ENCODE measurements around the gene MYH4. TPM values are rescaled to one million over a fixed set of nuclear protein-coding genes. Genes with fewer than 3 reads are reported as not detected.

MYH4 gene
- total RNA-seq, 1 experiment from 2014 or later = not detected

DNA sequence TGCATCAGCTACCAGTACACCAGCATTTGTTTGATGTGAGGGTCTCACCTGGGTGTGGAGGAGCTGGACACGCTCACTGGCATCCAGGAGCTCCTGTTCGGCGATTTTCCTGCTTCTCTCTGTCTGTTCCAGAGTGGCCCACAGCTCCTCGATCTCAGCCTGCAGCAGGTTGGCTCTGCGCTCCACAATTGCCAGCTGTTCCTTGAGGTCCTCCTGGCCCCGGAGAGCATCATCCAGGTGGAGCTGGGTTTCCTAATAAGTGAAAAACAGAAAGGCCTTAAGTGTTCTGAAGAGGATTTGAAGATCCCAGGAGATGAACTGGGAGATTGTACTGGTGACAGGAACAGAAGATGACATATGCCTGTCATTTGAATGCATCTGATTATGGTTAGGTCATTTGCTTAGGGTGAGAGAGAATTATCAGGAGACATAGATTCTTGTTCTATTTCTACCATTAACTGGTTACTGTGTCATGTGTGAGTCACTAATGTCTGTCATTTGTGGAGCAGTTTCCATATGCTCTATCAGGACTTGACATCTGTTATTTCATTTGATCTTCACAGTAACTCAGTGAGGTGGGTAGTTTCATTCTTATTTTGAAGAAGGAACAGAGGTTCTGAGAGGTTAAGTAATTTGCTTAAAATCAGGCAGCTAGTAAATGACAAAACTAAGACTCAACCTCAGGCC, 75.0 kb downstream of the MYH4 start:
- no peak overlapping the region for H3K4me3 ChIP-seq
- DNase-seq = no peak
- H3K27ac ChIP-seq = no peak overlapping the region
- H3K27me3 ChIP-seq = no peaks in the 10 kb centered on the region
- no peaks in the 10 kb centered on the region for H3K9me3 ChIP-seq (replicated peaks)
- peaks cover 5% of the 10 kb centered on the region; the same call in 1 of the 2 replicates for H3K4me1 ChIP-seq
- H3K36me3 ChIP-seq = no peaks in the 10 kb centered on the region

Other genes starting within 250 kb of the MYH4 start
- 0.46 and 0.57 TPM in 2 replicates for gene MYH13, start 96.6 kb downstream of the MYH4 start, total RNA-seq (2014; rRNA removed; shearing (Covaris generic))
- gene MYH8, start 47.6 kb downstream of the MYH4 start, total RNA-seq (2014; rRNA removed; shearing (Covaris generic)) = 0.16 and 0.18 TPM in 2 replicates
- not detected in 2 replicates for gene MYH1, start 49.0 kb upstream of the MYH4 start, total RNA-seq (2014; rRNA removed; shearing (Covaris generic))
- 0.04 TPM in 1 of 2 replicates, not detected in the other for gene MYH2, start 80.1 kb upstream of the MYH4 start, total RNA-seq (2014; rRNA removed; shearing (Covaris generic))
- gene MYH3, start 187.8 kb upstream of the MYH4 start, total RNA-seq (2014; rRNA removed; shearing (Covaris generic)) = 0.57 and 1.4 TPM in 2 replicates
- gene SCO1, start 228.0 kb upstream of the MYH4 start, total RNA-seq (2014; rRNA removed; shearing (Covaris generic)) = 28.5 and 29.5 TPM in 2 replicates
- gene ADPRM, start 228.0 kb upstream of the MYH4 start, total RNA-seq (2014; rRNA removed; shearing (Covaris generic)) = 4.4 and 5.9 TPM in 2 replicates

All from SJCRH30 (cell line).